NCI-H774 (cell line): Measurements from ENCODE around the gene ZDHHC14.
"Not testable (repeated sequence)": the region's sequence is repeated elsewhere in the genome, so short reads cannot be mapped to it uniquely, and the experiment has no call there.

ENCODE experiments used
- DNase-seq: peaks from one replicate; lab custom pipeline; 2025; lab: John Stamatoyannopoulos, UW

ZDHHC14 gene

DNA sequence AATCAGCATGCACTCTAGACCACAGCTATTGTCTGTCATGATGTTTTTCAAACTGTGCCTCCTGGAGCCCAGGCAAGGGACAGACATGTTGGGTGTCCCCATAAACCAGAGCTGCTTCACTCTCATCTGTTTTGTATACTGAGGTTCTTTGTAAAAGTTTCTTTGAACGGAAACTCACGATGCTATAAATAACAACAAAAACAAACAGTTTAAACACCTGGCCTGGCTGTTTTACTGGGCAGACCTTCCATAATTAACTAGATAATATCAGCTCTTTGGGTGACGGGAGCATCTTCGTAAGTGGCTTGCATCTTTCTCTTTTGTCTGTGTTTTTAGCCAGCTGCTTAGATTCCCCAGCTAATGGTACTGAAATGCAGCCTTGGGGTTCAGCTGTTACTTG is 190.3 kb downstream of the ZDHHC14 start:
- no peak for DNase-seq

DNA sequence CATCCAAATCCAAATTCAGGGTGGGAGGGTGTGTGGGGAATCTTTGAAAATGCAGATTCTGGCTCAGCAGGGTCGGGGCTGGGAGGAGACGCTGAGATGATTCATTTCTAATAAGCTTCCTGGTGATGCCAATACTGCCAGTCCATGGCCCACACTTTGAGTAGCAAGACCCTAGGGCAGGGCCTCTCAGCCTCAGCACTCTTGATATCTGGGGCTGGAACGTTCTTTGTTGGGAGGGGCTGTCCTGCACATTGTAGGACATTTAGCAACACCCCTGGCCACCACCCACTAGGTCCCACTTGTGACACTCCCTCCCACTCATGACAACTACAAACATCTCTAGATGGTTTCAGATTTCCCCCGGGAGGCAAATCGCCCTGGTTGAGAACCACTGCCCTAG is 191.0 kb downstream of the ZDHHC14 start:
- no peak for DNase-seq

DNA sequence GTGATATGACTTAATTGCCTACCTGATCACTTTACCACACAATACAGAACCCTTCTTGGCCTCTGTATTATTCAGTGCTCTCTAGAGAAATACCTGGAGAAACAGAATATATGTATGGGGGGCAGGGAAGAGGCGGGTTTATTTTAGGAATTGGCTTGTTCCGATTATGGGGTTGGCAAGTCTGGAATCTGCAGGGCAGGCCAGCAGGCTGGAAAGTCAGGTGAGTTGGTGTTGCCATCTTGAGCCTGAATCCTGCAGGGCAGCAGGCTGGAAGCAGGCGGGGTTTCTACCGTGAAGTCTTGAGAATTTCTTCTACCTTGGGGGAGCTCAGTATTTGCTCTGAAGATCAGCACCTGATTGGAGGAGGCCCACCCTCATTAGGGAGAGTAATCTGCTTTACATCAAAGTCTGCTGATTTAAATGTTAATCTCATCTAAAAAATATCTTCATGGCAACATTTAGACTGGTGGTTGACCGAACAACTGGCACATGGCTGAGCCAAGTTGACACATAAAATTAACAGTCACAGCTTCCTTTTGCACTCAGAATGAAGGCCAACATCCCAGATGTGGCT is 193.9 kb downstream of the ZDHHC14 start:
- DNase-seq = no peak

GRCh38 chr6:157575436-157576145 is 194.6 kb downstream of the ZDHHC14 start:
- no peak for DNase-seq

- not testable (repeated sequence) for DNase-seq
These were observed 196.0 kb downstream of the ZDHHC14 start for GRCh38 chr6:157576991-157577390.

GRCh38 chr6:157578527-157578926 is 197.5 kb downstream of the ZDHHC14 start:
- DNase-seq = not testable (repeated sequence)

DNA sequence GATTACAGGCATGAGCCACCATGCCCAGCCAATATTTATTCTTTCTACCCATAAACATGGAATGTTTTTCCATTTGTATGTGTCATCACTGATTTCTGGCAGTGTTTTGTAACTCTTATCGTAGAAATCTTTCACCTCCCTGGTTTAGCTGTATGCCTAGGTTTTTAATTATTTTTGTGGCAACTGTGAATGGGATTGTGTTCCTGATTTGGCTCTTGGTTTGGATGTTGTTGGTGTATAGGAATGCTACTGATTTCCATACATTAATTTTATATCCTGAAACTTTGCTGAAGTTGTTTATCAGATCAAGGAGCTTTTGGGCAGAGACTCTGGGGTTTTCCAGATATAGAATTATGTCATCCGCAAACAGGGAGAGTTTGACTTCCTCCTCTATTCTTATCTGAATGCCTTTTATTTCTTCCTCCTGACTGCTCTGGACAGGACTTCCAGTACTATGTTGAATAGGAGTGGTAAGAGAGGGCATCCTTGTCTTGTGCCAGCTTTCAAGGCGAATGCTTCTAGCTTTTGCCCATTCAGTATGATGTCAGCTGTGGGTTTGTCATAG is 198.6 kb downstream of the ZDHHC14 start:
- DNase-seq = no peak

DNA sequence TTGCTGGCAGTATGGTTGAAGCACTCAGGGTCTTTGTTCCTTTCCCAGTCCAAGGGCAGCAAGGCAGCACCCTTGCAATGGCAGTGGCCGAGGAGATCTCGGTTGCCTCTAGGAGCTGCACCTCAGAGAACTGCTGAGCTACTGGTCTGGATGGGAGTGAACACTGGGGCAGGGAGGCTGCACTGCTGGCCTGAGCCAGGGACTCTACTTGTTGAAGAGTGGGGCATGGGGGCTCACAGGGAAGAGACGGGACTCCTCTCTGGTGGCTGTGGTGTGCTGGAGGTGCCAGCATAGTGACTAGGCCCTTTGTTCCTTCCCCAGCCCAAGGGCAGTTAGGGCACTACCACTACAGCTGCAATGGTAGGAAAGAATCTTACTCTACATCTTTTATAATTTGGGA is 203.0 kb downstream of the ZDHHC14 start:
- DNase-seq = no peak

GRCh38 chr6:157585274-157586087 is 204.5 kb downstream of the ZDHHC14 start:
- DNase-seq = no peak

GRCh38 chr6:157586088-157586414 is 205.1 kb downstream of the ZDHHC14 start:
- no peak for DNase-seq

- DNase-seq = no peak
These were observed 205.6 kb downstream of the ZDHHC14 start for GRCh38 chr6:157586476-157587126.

- no peak for DNase-seq
These were observed 206.3 kb downstream of the ZDHHC14 start for GRCh38 chr6:157587127-157587926.

DNA sequence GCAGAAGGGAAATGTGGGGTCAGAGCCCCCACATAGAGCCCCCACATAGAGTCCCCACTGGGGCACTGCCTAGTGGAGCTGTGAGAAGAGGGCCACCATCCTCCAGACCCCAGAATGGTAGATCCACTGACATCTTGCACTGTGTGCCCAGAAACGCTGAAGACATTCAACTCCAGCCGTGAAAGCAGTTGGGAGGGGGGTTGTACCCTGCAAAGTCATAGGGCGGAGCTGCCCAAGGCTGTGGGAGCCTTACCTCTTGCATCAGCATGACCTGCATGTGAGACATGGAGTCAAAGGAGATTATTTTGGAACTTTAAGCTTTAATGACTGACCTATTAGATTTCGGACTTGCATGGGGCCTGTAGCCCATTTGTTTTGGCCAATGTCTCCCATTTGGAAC is 209.7 kb downstream of the ZDHHC14 start:
- DNase-seq = not testable (repeated sequence)

DNA sequence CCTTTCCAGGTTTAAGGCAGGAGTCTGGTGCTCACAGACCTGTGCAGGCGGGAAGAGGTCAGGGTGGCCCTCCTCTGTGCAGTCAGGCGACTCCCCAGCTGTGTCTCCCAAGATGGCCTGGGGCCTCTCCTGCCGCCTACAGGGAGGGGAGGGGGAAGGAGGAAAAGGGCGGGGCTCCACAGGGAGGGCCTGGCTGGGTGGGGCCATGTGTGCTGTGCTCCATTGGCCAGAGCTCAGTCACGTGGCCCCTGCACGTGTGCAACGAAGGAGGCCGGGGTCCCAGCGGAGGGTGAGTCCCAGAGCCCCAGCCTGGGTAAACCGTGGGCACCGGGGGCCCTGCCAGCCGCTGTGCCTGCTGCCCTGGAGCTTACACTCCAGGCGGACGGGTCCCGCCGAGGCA is 211.6 kb downstream of the ZDHHC14 start:
- no peak for DNase-seq

DNA sequence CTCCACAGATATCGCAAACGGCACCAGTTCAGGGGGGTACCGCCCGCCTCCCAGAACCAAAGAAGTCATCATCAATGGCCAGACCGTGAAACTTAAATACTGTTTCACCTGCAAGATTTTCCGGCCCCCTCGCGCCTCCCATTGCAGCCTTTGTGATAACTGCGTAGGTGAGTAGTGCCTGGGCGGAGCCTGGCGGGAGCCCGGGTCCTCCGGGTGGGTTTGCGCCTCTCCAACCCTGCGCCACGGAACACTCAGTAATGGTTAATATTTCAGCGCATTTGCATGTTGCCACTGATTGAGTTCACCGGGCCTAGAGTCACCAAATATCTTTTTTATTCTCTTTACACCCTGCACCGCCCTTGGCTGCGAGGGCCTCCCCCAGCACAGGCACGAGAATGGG is 212.0 kb downstream of the ZDHHC14 start:
- no peak for DNase-seq

- DNase-seq = no peak
These were observed 212.6 kb downstream of the ZDHHC14 start for GRCh38 chr6:157593596-157593995.

- DNase-seq = no peak
These were observed 213.3 kb downstream of the ZDHHC14 start for GRCh38 chr6:157594292-157594691.

DNA sequence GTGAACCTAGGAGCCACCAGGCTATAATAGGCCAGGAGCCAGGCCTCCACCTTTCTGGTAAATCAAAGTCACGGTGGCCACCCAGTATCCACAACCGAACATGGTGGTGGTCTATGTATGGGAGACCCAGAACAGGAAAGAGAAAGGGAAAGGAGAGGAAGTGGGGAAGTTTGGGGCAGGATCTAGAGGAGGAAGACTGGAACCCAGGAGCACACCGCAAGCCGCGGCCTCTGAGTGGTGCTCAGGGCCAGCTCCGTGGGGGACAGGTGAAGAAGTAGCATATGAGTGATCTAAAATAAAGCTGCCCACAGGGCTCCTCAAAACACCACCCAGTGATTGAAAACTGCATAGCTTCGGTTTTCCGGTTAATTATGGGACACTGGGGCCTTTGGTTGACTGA is 214.8 kb downstream of the ZDHHC14 start:
- DNase-seq = no peak

GRCh38 chr6:157596461-157596860 is 215.5 kb downstream of the ZDHHC14 start:
- no peak for DNase-seq

DNA sequence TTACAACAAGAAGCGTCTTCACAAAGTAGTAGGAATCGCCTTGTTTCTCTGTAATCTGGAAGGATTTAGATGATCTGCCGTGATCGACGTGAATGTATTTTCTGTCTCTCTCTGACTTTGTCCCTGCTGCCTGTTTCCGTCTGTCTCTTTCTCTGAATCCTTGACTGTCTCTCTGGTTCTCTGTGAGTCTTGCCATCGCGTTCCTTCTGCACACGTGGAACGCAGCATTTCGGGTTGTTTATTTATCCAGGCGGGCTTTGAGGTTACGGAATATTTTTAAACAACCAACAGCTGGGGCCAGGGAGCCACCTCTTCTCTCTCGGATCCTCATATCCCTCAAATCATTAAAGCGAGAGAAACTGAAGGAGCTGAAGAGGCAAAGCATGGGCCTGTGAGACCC is 215.9 kb downstream of the ZDHHC14 start:
- no peak for DNase-seq

DNA sequence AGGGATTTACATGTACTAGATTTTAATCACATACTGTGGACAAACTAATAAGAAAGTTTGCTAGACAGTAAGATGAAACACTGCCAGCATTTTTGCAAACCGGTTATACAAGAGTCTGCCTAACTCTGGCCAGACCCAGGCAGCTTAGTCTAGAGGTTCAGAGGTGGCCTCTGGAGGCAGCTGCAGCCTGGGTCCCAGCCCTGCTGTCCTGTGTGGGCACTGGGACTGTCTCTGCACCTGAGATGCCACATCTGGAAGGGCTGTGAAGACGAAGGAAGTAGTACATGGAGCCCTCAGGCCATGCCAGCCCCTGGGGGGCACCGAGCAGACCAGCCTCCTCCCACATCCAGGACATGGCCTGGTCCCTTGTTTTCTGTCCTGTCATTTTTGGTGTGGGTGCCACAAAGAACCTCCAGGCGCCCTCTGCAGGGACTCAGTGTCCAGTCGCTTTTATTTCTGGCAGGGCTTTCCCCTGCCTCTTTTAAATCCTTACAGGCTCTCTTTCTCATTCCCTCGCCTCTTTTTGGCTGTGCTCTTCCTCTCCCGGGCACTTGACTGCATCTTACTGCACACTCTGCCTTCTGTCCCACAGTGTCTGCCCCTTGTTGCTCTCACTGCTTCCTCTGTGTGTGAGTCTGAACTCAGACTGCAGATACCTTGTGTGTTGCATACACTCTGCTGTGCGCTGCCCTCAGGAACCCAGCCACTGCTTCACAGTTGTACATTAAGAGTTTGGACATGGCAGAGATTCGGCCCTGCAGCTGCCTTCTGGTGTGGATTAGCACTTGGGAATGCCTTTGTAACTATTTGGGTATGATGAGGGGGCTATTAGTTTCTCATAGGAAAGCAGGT is 216.7 kb downstream of the ZDHHC14 start:
- DNase-seq = no peak
